Caco-2 (cell line): ENCODE measurements around the gene SIRPG. TPM values are rescaled to one million over a fixed set of nuclear protein-coding genes. Genes with fewer than 3 reads are reported as not detected.

Experiments used
- BruUV-seq: library from RNA; stranded (reverse); fragments of 400-500 nt; replicated peaks from 2 replicates; lab custom pipeline; 2021; lab: Mats Ljungman, UMichigan
- CTCF ChIA-PET: fragments of 300-600 bp; sonication (Branson Sonifier 250); formaldehyde crosslinking; loops from one replicate; lab custom pipeline; 2022; ENCODE audit warnings: antibody characterized with exemption; lab: Charles Lee
- POLR2A ChIA-PET: fragments of 300-600 bp; sonication (Branson Sonifier 250); formaldehyde crosslinking; loops from one replicate; lab custom pipeline; 2022; ENCODE audit warnings: antibody characterized with exemption; lab: Charles Lee
- DNase-seq, 2 experiments: peaks; one replicate each; pipeline versions ENCODE4 v3.0.0 to v3.0.0-alpha.2; 2020 to 2022
- H3K27me3 ChIP-seq: replicated peaks from 2 replicates; pipeline ENCODE4 v1.6.0; 2011; ENCODE audit warnings: low read length; ENCODE audit not compliant: control insufficient read depth, insufficient read depth
- H3K36me3 ChIP-seq: 2 replicates; pipeline ENCODE4 v1.5.1; 2011; ENCODE audit warnings: low read length; ENCODE audit not compliant: control insufficient read depth, insufficient read depth
- H3K4me1 ChIP-seq: fragments of 250-450 bp; sonication (Bioruptor Pico); 2 replicates; pipeline ENCODE4 v1.5.1; 2020; ENCODE audit warnings: mild to moderate bottlenecking
- H3K4me3 ChIP-seq: 2 replicates; pipeline ENCODE4 v1.5.1; 2011; ENCODE audit warnings: low read depth, mild to moderate bottlenecking, control low read depth, low read length
- H3K9me3 ChIP-seq: fragments of 250-450 bp; sonication (Bioruptor Pico); 2 replicates; pipeline ENCODE4 v1.5.1; 2020; ENCODE audit warnings: mild to moderate bottlenecking, moderate library complexity
- H3K27ac Mint-ChIP-seq: one replicate; pipeline ENCODE4 v1.8.0; 2022; ENCODE audit warnings: mixed read lengths; ENCODE audit not compliant: unreplicated experiment
- H3K27me3 Mint-ChIP-seq: one replicate; pipeline ENCODE4 v1.8.0; 2022; ENCODE audit warnings: mixed read lengths; ENCODE audit not compliant: insufficient read depth, unreplicated experiment
- H3K36me3 Mint-ChIP-seq: one replicate; pipeline ENCODE4 v1.8.0; 2022; ENCODE audit warnings: mild to moderate bottlenecking, mixed read lengths; ENCODE audit not compliant: insufficient read depth, unreplicated experiment
- H3K4me1 Mint-ChIP-seq: one replicate; pipeline ENCODE4 v1.8.0; 2022; ENCODE audit warnings: low read depth, mixed read lengths; ENCODE audit not compliant: unreplicated experiment
- H3K4me3 Mint-ChIP-seq: one replicate; pipeline ENCODE4 v1.8.0; 2022; ENCODE audit warnings: mild to moderate bottlenecking, moderate library complexity, mixed read lengths; ENCODE audit not compliant: unreplicated experiment
- H3K9me3 Mint-ChIP-seq: one replicate; pipeline ENCODE4 v1.8.0; 2022; ENCODE audit warnings: mixed read lengths; ENCODE audit not compliant: unreplicated experiment
- CTCF ChIP-seq, 2 experiments: fragments of 200-600 bp in 1 of 2; IDR thresholded peaks; 1 replicate in 1 of 2; 2 replicates in 1 of 2; pipeline versions ENCODE4 v1.5.1 to v1.8.0; 2011 to 2022; ENCODE audit warnings: antibody characterized with exemption in 1 of 2, control low read depth in 1 of 2, inconsistent platforms in 1 of 2, low read depth in 1 of 2, low read length in 1 of 2, mild to moderate bottlenecking in 1 of 2, moderate library complexity in 1 of 2; ENCODE audit not compliant: insufficient read depth in 1 of 2, severe bottlenecking in 1 of 2, unreplicated experiment in 1 of 2
- intact Hi-C: fragments of 100-400 bp; cut with micrococcal nuclease; formaldehyde crosslinking; loops from one replicate; pipeline ENCODE4 v1.10.0; 2022; ENCODE audit not compliant: unreplicated experiment
- total RNA-seq: library from RNA; stranded (reverse); gene quantifications from 2 replicates; pipeline ENCODE4 v1.2.3, GENCODE V29; 2022

The SIRPG gene
- total RNA-seq, 1 experiment from 2014 or later, result not detected

- no peaks in the 10 kb centered on the region for H3K9me3 ChIP-seq
- H3K27ac Mint-ChIP-seq, result no peak overlapping the region
- no peak for DNase-seq
- no peaks in the 10 kb centered on the region for H3K9me3 Mint-ChIP-seq
- no TSS peak for BruUV-seq
- H3K4me1 ChIP-seq, result no peaks in the 10 kb centered on the region
- no peak overlapping the region for H3K4me3 ChIP-seq
- H3K4me1 Mint-ChIP-seq, result no peaks in the 10 kb centered on the region
- no peaks in the 10 kb centered on the region for H3K36me3 ChIP-seq
- intact Hi-C loops, result no loop called here
- no peak for TF ChIP-seq CTCF (IDR thresholded peaks at IDR 0.05; ENCODE audit: insufficient read depth in 1 of 2, low read depth in 1 of 2, low read length in 1 of 2, severe bottlenecking in 1 of 2, unreplicated experiment in 1 of 2)
- no peak overlapping the region for H3K4me3 Mint-ChIP-seq
- no peaks in the 10 kb centered on the region for H3K36me3 Mint-ChIP-seq
- peaks cover 14% of the 10 kb centered on the region for H3K27me3 Mint-ChIP-seq
- ChIA-PET CTCF (interaction anchor here (0.7 kb wide), 1 partner anchor 98 kb away, joined by 3 read pairs; no protein-coding TSS in a partner anchor), POLR2A (no interaction called here)
- H3K27me3 ChIP-seq, result no peaks in the 10 kb centered on the region; the same call in 1 of the 2 replicates
Observed at GRCh38 chr20:1663917-1664316, 6.3 kb upstream of the SIRPG start.

GRCh38 chr20:1661542-1662299 lies 4.1 kb upstream of the SIRPG start:
- no peak overlapping the region for H3K4me3 ChIP-seq
- H3K36me3 ChIP-seq, result no peaks in the 10 kb centered on the region
- no peaks in the 10 kb centered on the region; the same call in 1 of the 2 replicates for H3K27me3 ChIP-seq
- no peak overlapping the region for H3K27ac Mint-ChIP-seq
- H3K36me3 Mint-ChIP-seq, result no peaks in the 10 kb centered on the region
- no peaks in the 10 kb centered on the region for H3K4me1 ChIP-seq
- DNase-seq, result no peak
- no peak overlapping the region for H3K4me3 Mint-ChIP-seq
- no peak for TF ChIP-seq CTCF (IDR thresholded peaks at IDR 0.05; ENCODE audit: insufficient read depth in 1 of 2, low read depth in 1 of 2, low read length in 1 of 2, severe bottlenecking in 1 of 2, unreplicated experiment in 1 of 2)
- H3K27me3 Mint-ChIP-seq, result peaks cover 22% of the 10 kb centered on the region
- CTCF ChIA-PET, result no interaction called here
- intact Hi-C loops, result no loop called here
- no peaks in the 10 kb centered on the region for H3K9me3 Mint-ChIP-seq
- POLR2A ChIA-PET, result no interaction called here
- no peaks in the 10 kb centered on the region for H3K9me3 ChIP-seq
- no TSS peak for BruUV-seq
- no peaks in the 10 kb centered on the region for H3K4me1 Mint-ChIP-seq

- H3K27me3 Mint-ChIP-seq, result peaks cover 26% of the 10 kb centered on the region
- Histone ChIP-seq H3K9me3 (no peaks in the 10 kb centered on the region), H3K4me1 (no peaks in the 10 kb centered on the region), H3K27me3 (no peaks in the 10 kb centered on the region; the same call in 1 of the 2 replicates), H3K4me3 (no peak overlapping the region), H3K36me3 (no peaks in the 10 kb centered on the region)
- H3K4me3 Mint-ChIP-seq, result no peak overlapping the region
- ChIA-PET CTCF (no interaction called here), POLR2A (no interaction called here)
- H3K27ac Mint-ChIP-seq, result no peak overlapping the region
- intact Hi-C loops, result no loop called here
- BruUV-seq, result no TSS peak
- H3K4me1 Mint-ChIP-seq, result no peaks in the 10 kb centered on the region
- no peak for DNase-seq
- no peak for TF ChIP-seq CTCF (IDR thresholded peaks at IDR 0.05; ENCODE audit: insufficient read depth in 1 of 2, low read depth in 1 of 2, low read length in 1 of 2, severe bottlenecking in 1 of 2, unreplicated experiment in 1 of 2)
- H3K36me3 Mint-ChIP-seq, result no peaks in the 10 kb centered on the region
- no peaks in the 10 kb centered on the region for H3K9me3 Mint-ChIP-seq
Observed at GRCh38 chr20:1660246-1660645, 2.7 kb upstream of the SIRPG start.
